Amniotic stem cell (primary cell): ENCODE results near the gene C10orf88.

ENCODE experiments used
- DNase-seq: peaks from one replicate; lab custom pipeline; 2025; lab: John Stamatoyannopoulos, UW

C10orf88 gene

GRCh38 chr10:122953902-122954730 is at the start of gene C10orf88:
C10orf88 (minus strand) TSS chr10:122954227; CDS start chr10:122954178, 49 bp downstream.
- peak; percentile 96 for DNase-seq

GRCh38 chr10:123001370-123001769 is 47.3 kb upstream of the C10orf88 start:
- no peak for DNase-seq

DNA sequence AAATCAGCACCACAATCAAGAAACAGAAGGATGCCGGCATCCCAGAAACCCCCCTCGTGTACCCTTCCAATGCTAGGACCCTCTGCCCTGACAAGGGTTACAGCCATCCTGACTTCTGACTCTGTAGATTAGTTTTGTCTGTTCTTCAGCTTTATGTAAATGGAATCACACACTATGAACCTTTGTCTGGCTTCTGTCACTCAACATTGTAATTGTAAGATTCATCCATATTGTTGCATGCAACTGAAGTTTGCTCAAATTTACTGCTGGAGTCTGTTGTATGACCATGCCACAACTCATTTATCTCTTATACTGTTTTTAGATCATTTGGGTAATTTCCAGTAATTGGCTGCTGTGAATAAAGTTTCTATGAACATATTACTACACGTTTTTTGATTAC is 46.1 kb upstream of the C10orf88 start:
- DNase-seq: no peak

- no peak for DNase-seq
Observed at GRCh38 chr10:122999347-122999746, 45.3 kb upstream of the C10orf88 start.

DNA sequence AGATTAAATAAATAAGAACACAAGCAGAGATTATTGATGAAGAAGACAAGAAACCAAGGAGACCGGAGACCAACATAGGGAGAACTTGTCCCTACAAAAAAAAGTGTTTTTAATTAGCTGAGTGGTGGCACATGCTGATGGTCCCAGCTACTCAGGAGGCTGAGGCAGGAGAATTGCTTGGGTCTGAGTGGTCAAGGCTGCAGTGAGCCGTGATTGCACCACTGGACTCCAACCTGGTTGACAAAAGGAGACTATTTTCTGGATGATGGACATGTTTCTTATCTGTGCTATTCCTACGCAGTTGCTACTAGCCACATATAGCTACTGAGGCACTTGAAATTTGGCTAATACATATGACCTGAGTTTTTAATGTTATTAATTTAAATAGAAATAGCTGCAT is 44.9 kb upstream of the C10orf88 start:
- DNase-seq: no peak

DNA sequence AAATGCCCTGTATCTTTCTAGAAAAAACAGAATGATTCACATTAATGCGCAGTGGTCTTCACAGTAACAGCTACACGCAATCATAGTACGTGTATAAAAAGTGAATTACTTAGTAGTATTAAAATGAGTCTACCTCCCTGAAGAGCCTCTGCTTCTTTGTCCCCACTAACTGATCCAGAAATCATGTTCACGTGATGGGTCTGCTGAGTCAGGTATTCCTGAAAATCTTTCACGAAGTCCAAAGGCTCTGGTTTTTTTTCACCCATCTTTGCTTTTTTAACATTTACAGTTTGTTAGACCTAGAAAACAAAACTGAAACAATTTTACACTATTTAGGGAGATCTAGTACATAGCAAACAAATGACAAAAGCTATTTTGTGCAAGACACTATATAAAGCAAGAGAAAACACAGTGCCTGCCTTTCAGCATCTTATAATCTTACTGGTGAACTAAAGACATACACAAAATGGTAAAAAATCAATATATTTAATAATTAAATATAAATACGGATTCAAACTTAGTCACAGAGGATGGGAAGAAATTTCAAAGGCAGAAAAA is 44.4 kb upstream of the C10orf88 start:
- no peak for DNase-seq

DNA sequence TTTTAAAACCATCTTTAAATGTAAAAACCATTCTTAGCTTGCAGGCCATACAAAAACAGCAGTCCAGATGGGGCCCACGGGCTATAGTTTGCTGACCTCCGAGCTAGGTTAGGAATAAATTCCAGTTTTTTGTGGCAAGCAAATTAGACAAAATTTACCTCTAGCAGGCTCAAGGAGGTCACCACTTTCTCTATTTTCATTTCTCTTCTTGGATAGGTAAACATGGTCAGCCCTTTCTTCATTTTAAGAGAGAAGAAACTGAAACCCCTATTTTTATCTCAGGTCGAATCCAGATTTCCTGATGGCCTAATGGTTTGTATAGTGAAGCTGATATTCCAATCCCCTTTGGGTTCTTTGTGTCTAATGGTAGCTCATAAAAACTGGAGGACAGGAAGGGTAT is 43.8 kb upstream of the C10orf88 start:
- no peak for DNase-seq

DNA sequence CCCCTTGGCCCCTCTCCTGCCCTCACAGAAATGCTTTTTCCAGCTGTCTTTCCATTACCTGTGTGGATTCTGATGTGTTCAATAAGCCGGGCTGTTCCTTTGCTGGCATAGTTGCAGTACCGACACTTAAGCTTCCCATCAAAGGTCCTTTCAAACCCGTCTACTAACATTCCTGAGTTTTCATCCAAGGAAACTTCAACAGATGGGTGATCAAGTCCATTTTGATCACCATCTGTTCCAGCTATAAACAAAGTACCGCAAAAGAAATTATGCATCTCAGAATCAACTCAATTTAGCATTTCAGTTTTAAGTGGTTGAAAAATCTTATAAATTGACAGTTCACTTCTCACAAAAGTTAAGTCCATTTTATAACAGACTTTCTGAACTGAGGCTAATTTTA is 41.9 kb upstream of the C10orf88 start:
- DNase-seq: no peak

DNA sequence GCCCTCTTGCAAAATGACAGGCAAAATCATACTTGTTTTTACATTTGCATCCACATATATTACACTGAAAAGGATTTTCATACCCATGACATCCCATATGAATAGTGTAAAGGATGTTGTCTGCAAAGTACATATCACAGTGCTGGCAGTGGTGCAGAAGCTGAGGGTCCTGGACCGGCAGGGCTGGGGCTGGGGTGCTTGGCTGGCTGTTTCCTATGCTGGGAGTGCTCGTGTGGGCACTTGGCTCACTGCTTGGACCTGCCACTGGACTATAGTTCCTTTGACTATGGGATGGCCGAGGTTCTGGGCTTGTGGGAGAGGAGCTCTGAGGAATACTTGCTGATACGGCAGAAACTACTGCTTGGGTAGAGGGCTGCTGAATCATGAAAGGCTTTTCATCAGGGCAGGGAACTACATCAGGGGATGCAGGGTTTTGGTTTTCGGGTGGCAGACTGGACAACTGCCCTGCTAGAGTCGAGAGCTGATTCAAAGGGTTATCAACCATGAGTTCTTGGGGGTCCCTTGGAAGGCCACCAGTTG is 39.8 kb upstream of the C10orf88 start:
- DNase-seq: no peak

- no peak for DNase-seq
Observed at GRCh38 chr10:122992031-122992585, 38.1 kb upstream of the C10orf88 start.

- DNase-seq: no peak
Observed at GRCh38 chr10:122990278-122990677, 36.3 kb upstream of the C10orf88 start.

- DNase-seq: no peak
Observed at GRCh38 chr10:122988501-122988900, 34.5 kb upstream of the C10orf88 start.

DNA sequence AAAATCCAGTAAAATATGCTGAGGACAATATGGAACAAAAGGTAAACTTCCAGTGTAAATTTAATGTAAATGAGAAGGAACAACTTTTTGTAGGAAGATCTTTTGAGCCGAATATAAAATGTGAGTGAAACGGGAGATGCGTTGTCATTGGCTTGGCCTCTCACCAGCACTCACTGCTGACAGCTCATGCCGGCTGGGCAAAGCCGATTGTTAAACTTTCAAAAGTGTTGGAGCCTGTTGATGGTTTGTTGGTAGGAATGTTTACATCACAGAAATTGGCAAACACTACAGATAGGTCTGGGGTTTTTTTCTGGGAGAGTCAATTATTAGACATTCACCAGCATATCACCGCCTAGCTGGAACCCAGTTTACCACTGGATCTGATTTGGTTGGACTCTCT is 32.3 kb upstream of the C10orf88 start:
- DNase-seq: no peak

DNA sequence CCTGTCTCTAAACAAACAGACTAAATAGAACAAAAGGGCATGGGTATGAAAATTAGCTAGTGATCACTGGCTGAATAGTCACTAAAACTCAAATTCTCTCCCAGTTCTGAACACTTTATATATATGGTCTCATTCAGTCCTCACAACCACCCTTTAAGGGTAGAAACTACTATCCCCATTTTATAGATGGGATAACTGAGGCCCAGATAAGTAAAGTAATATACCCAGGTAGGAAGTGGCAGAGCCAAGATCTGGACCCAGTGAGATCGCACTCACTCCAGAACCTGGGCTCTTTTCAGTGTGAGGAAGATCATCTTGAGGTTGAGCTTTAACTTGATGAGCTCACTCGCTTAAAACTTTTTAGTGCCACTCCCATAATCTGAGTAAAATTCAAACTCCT is 30.7 kb upstream of the C10orf88 start:
- DNase-seq: no peak

- DNase-seq: no peak
Observed at GRCh38 chr10:122983898-122984297, 29.9 kb upstream of the C10orf88 start.

- DNase-seq: no peak
Observed at GRCh38 chr10:122981066-122981464, 27.0 kb upstream of the C10orf88 start.

DNA sequence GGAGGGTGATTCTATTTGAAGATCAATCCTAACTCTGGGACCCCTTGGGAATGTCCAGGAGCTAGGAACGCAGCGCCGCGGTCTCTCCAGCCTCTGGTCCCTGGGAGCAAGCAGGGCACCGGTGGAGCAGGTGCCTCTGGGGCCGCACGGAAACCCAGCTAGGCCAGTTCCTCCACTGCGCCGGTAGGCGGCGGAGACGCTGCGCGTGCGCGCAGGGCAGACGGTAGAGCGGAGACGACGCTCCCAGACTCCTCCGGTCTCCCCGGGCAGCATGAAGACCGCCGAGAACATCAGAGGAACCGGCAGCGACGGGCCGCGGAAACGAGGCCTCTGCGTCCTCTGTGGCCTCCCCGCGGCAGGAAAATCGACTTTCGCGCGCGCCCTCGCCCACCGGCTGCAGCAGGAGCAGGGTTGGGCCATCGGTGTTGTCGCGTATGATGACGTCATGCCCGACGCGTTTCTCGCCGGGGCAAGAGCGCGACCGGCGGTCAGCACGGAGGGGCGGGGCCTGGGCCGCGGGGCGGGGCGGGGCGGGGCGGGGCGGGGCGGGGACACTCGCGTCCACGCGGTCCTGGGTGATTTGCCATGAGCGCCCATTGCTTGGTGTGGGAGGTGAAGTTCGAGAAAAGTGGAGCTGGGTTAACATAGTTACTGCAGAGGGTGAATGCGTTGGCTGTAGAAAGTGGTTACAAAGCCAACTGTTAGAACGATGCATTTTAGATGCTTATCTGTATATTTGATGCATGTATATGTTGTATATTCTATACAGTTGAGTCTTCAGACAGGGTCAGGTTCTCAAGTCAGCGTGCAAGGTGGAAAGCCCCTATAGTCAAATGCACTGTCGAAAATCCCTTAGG is 26.4 kb upstream of the C10orf88 start, which contains the start of gene PSTK:
Gene PSTK (plus strand): TSS at position 193 of the 857 bp plus-strand sequence. CDS start 79 bp downstream, at position 272.
- peak; percentile 81 for DNase-seq

GRCh38 chr10:122974543-122975064 is 20.6 kb upstream of the C10orf88 start:
- DNase-seq: no peak

GRCh38 chr10:122974023-122974422 is 20.0 kb upstream of the C10orf88 start:
- DNase-seq: no peak

GRCh38 chr10:122968698-122969097 is 14.7 kb upstream of the C10orf88 start:
- DNase-seq: no peak

DNA sequence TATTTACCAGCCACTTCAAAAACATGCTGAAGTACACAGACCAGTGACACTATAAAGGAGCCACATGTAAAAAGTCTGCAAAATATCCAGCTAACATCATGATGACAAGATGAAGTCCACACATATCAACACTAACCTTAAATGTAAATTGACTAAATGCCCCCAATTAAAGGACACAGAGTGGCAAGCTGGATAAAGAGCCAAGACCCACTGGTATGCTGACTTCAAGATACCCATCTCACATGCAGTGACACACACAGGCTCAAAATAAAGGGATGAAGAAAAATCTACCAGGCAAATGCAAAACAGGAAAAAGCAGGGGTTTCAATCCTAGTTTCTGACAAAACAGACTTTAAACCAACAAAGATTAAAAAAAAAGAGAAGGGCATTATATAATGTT is 12.9 kb upstream of the C10orf88 start:
- DNase-seq: no peak

DNA sequence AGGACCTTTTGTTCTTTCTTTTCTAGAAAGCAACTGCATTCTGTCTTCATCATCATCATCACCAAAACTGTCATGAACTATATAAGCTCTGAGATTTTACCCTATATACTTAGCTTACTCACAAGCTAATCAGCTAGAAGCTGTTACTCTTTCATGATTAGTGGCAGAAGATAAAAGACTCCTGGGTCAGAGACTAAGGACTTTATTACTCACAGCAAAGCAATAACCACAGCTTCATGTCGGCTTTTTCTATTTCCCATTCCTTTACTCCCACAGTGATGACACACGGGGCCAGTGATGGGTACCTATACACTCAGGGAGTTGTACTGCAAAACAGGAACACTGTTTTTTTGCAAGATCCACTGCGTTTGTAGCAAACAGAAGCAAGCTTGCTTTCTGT is 8.4 kb upstream of the C10orf88 start:
- no peak for DNase-seq
